MCF 10A (cell line): Measurements from ENCODE around the gene HMOX1. TPM values are rescaled to one million over a fixed set of nuclear protein-coding genes. Genes with fewer than 3 reads are reported as not detected.

Experiments
- BruUV-seq: library from RNA; stranded (reverse); fragments of 400-500 nt; replicated peaks from 2 replicates; lab custom pipeline; 2021; lab: Mats Ljungman, UMichigan
- CTCF ChIA-PET: fragments of 300-600 bp; sonication (Branson Sonifier 250); formaldehyde crosslinking; extraction: SDS; loops from one replicate; lab custom pipeline; 2021; ENCODE audit warnings: antibody characterized with exemption, inconsistent platforms; lab: Yijun Ruan, JAX
- POLR2A ChIA-PET: fragments of 300-600, 350-650 bp; sonication (Branson Sonifier 250); formaldehyde crosslinking; extraction: SDS; loops from one replicate; lab custom pipeline; 2020; ENCODE audit warnings: antibody characterized with exemption, inconsistent platforms; lab: Yijun Ruan, JAX
- DNase-seq: peaks from one replicate; pipeline ENCODE4 v3.0.0-alpha.2; 2018; ENCODE audit not compliant: unreplicated experiment
- H3K27ac Mint-ChIP-seq: one replicate; pipeline ENCODE4 v1.8.0; 2022; ENCODE audit warnings: mild to moderate bottlenecking, low read depth, mixed read lengths; ENCODE audit not compliant: unreplicated experiment
- H3K27me3 Mint-ChIP-seq: one replicate; pipeline ENCODE4 v1.8.0; 2022; ENCODE audit warnings: mixed read lengths; ENCODE audit not compliant: insufficient read depth, unreplicated experiment
- H3K36me3 Mint-ChIP-seq: one replicate; pipeline ENCODE4 v1.8.0; 2022; ENCODE audit warnings: mild to moderate bottlenecking, moderate library complexity, mixed read lengths; ENCODE audit not compliant: insufficient read depth, unreplicated experiment
- H3K4me1 Mint-ChIP-seq: one replicate; pipeline ENCODE4 v1.8.0; 2022; ENCODE audit warnings: mixed read lengths; ENCODE audit not compliant: insufficient read depth, unreplicated experiment
- H3K4me3 Mint-ChIP-seq: one replicate; pipeline ENCODE4 v1.8.0; 2022; ENCODE audit warnings: mild to moderate bottlenecking, moderate library complexity, mixed read lengths; ENCODE audit not compliant: unreplicated experiment
- H3K9me3 Mint-ChIP-seq: one replicate; pipeline ENCODE4 v1.8.0; 2022; ENCODE audit warnings: mixed read lengths; ENCODE audit not compliant: unreplicated experiment
- intact Hi-C: fragments of 100-400 bp; cut with micrococcal nuclease; formaldehyde crosslinking; loops from 2 replicates; pipeline ENCODE4 v1.14.1; 2022
- total RNA-seq: library from RNA; stranded (reverse); gene quantifications from 2 replicates; pipeline ENCODE4 v1.2.3, GENCODE V29; 2022
- TF ChIP-seq, protein P1 (sequence below): fragments of 200-600 bp; IDR thresholded peaks from one replicate; pipeline ENCODE4 v1.8.0; 2022; ENCODE audit warnings: antibody characterized with exemption, mild to moderate bottlenecking; ENCODE audit not compliant: unreplicated experiment

HMOX1 gene
- total RNA-seq, 1 experiment from 2014 or later = 1.9 TPM

GRCh38 chr22:35354068-35354467 lies 26.8 kb upstream of the HMOX1 start:
- intact Hi-C loops = no loop called here
- Mint-ChIP-seq H3K27ac (no peak overlapping the region), H3K9me3 (no peaks in the 10 kb centered on the region), H3K4me3 (no peak overlapping the region), H3K27me3 (no peaks in the 10 kb centered on the region), H3K36me3 (no peaks in the 10 kb centered on the region), H3K4me1 (peaks cover 17% of the 10 kb centered on the region)
- ChIA-PET POLR2A (interaction anchor here (0.6 to 1.7 kb wide), 2 partner anchors 27 to 582 kb away, joined by 3 read pairs; partner anchors contain the start of gene HMOX1), CTCF (interaction anchor here (0.7 kb wide), 1 partner anchor 13 kb away, joined by 4 read pairs; no protein-coding TSS in a partner anchor)
- DNase-seq = no peak
- no TSS peak for BruUV-seq
- TF ChIP-seq, protein P1, sequence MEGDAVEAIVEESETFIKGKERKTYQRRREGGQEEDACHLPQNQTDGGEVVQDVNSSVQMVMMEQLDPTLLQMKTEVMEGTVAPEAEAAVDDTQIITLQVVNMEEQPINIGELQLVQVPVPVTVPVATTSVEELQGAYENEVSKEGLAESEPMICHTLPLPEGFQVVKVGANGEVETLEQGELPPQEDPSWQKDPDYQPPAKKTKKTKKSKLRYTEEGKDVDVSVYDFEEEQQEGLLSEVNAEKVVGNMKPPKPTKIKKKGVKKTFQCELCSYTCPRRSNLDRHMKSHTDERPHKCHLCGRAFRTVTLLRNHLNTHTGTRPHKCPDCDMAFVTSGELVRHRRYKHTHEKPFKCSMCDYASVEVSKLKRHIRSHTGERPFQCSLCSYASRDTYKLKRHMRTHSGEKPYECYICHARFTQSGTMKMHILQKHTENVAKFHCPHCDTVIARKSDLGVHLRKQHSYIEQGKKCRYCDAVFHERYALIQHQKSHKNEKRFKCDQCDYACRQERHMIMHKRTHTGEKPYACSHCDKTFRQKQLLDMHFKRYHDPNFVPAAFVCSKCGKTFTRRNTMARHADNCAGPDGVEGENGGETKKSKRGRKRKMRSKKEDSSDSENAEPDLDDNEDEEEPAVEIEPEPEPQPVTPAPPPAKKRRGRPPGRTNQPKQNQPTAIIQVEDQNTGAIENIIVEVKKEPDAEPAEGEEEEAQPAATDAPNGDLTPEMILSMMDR = no peak

GRCh38 chr22:35357883-35358621 lies 22.8 kb upstream of the HMOX1 start:
- BruUV-seq = no TSS peak
- TF ChIP-seq, protein P1 = no peak
- intact Hi-C loops = loop anchor here (2.0 kb wide), 1 partner anchor 23 kb away; the partner anchor contains the start of gene HMOX1
- peak; percentile 74 for DNase-seq
- no peaks in the 10 kb centered on the region for H3K27me3 Mint-ChIP-seq
- CTCF ChIA-PET = interaction anchor here (0.7 to 2.4 kb wide), 3 partner anchors 9 to 264 kb away, joined by 3 to 7 read pairs (median 5); no protein-coding TSS in a partner anchor
- H3K4me1 Mint-ChIP-seq = peaks cover 6% of the 10 kb centered on the region
- no peak overlapping the region for H3K4me3 Mint-ChIP-seq
- H3K36me3 Mint-ChIP-seq = no peaks in the 10 kb centered on the region
- H3K27ac Mint-ChIP-seq = no peak overlapping the region
- POLR2A ChIA-PET = no interaction called here
- no peaks in the 10 kb centered on the region for H3K9me3 Mint-ChIP-seq

- intact Hi-C loops = loop anchor here (2.0 kb wide), 1 partner anchor 21 kb away; the partner anchor contains the start of gene HMOX1
- H3K27me3 Mint-ChIP-seq = no peaks in the 10 kb centered on the region
Observed at GRCh38 chr22:35359380-35360065, 21.4 kb upstream of the HMOX1 start.

More at GRCh38 chr22:35359380-35360065, 21.4 kb upstream of the HMOX1 start:
- no peak overlapping the region for H3K4me3 Mint-ChIP-seq
- DNase-seq = no peak
- BruUV-seq = no TSS peak
- no peaks in the 10 kb centered on the region for H3K9me3 Mint-ChIP-seq
- no peak overlapping the region for H3K27ac Mint-ChIP-seq
- CTCF ChIA-PET = interaction anchor here (0.6 to 1.4 kb wide), 4 partner anchors 9 to 263 kb away, joined by 5 to 8 read pairs (median 5); no protein-coding TSS in a partner anchor
- TF ChIP-seq, protein P1 = no peak
- H3K4me1 Mint-ChIP-seq = peaks cover 6% of the 10 kb centered on the region
- POLR2A ChIA-PET = interaction anchor here (1.2 kb wide), 1 partner anchor 9 kb away, joined by 3 read pairs; no protein-coding TSS in a partner anchor
- no peaks in the 10 kb centered on the region for H3K36me3 Mint-ChIP-seq
